Mesendoderm (in vitro differentiated cells): Measurements from ENCODE around the gene KLHL42.
"Not testable (repeated sequence)": the region's sequence is repeated elsewhere in the genome, so short reads cannot be mapped to it uniquely, and the experiment has no call there.

Source experiments
- DNase-seq: peaks from one replicate; pipeline ENCODE4 v3.0.0; 2013
- H2AK5ac ChIP-seq: 2 replicates; pipeline ENCODE4 v1.6.1; 2013; ENCODE audit warnings: low read length, inconsistent platforms
- H2BK120ac ChIP-seq: 2 replicates; pipeline ENCODE4 v1.6.1; 2013; ENCODE audit warnings: low read depth, mild to moderate bottlenecking, low read length, moderate library complexity, mixed read lengths
- H2BK15ac ChIP-seq: replicated peaks from 2 replicates; pipeline ENCODE4 v1.6.1; 2013; ENCODE audit warnings: low read depth, mild to moderate bottlenecking, moderate library complexity
- H2BK5ac ChIP-seq: 2 replicates; pipeline ENCODE4 v1.6.1; 2013; ENCODE audit warnings: low read length, inconsistent platforms
- H3K18ac ChIP-seq: 2 replicates; pipeline ENCODE4 v1.6.1; 2013; ENCODE audit warnings: mild to moderate bottlenecking, low read length, mixed read lengths
- H3K23ac ChIP-seq: one replicate; pipeline ENCODE4 v1.6.1; 2013; ENCODE audit warnings: low read length
- H3K27ac ChIP-seq: 2 replicates; pipeline ENCODE4 v1.5.1; 2013; ENCODE audit warnings: low read depth, mild to moderate bottlenecking, inconsistent platforms, low read length, moderate library complexity
- H3K27me3 ChIP-seq: 2 replicates; pipeline ENCODE4 v1.6.1; 2013; ENCODE audit warnings: low read length, control low read depth, mild to moderate bottlenecking, inconsistent platforms; ENCODE audit not compliant: insufficient read depth, poor library complexity
- H3K36me3 ChIP-seq: 2 replicates; pipeline ENCODE4 v1.6.1; 2013; ENCODE audit warnings: low read length, inconsistent platforms; ENCODE audit not compliant: control insufficient read depth, insufficient read depth
- H3K4ac ChIP-seq: one replicate; pipeline ENCODE4 v1.6.1; 2013; ENCODE audit warnings: low read depth, mild to moderate bottlenecking, low read length, moderate library complexity
- H3K4me1 ChIP-seq: 2 replicates; pipeline ENCODE4 v1.6.1; 2013; ENCODE audit warnings: low read depth, low read length, inconsistent platforms; ENCODE audit not compliant: control insufficient read depth
- H3K4me2 ChIP-seq: 2 replicates; pipeline ENCODE4 v1.6.1; 2013; ENCODE audit warnings: low read length
- H3K4me3 ChIP-seq: 2 replicates; pipeline ENCODE4 v1.5.1; 2013; ENCODE audit warnings: mild to moderate bottlenecking, low read length
- H3K56ac ChIP-seq: one replicate; pipeline ENCODE4 v1.6.1; 2013; ENCODE audit warnings: low read length
- H3K79me1 ChIP-seq: 2 replicates; pipeline ENCODE4 v1.6.1; 2013; ENCODE audit warnings: low read length, inconsistent platforms
- H3K79me2 ChIP-seq: 2 replicates; pipeline ENCODE4 v1.6.1; 2013; ENCODE audit warnings: mild to moderate bottlenecking, low read length; ENCODE audit not compliant: control insufficient read depth, insufficient read depth
- H3K9ac ChIP-seq: 2 replicates; pipeline ENCODE4 v1.6.1; 2013; ENCODE audit warnings: low read length, inconsistent platforms
- H4K5ac ChIP-seq: one replicate; pipeline ENCODE4 v1.6.1; 2013; ENCODE audit warnings: low read length
- H4K8ac ChIP-seq: one replicate; pipeline ENCODE4 v1.6.1; 2013; ENCODE audit warnings: low read depth, mild to moderate bottlenecking, control low read depth, low read length, moderate library complexity
- WGBS: extraction: QIAGEN DNeasy Blood & Tissue Kit; methylation state at CpG from one replicate; pipeline ENCODE4 v1.1.7; 2013; ENCODE audit warnings: low lambda C conversion rate, missing lambda C conversion rate; ENCODE audit not compliant: insufficient coverage; ENCODE audit errors: extremely low coverage; 5-methylcytosine and 5-hydroxymethylcytosine counted together

Gene KLHL42

DNA sequence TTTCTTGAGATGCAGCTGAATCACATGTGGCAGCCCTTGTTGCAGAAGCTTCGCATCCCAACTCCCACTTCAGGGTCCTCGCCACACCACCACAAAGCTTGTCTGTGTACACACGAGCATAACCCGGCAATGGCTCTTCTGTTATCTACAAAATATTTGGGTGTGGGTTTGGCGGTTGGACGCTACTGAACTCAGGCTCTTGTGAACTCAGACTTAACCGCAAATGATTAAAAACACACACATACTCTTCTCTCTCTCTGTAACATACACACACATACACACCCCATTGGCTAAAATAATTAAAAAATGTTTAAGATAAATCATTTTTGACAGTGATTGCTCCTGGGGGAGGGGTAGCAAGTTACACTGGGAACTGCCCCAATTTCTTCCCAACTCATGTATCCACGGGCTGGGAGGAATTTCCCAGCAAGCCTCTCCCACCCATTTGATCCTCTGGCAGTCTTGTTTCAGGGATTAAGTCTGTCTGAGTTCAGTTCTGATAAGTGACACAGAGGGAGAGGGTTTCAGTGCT lies 63.7 kb downstream of the KLHL42 start:
- no peak overlapping the region for H3K27ac ChIP-seq
- DNase-seq, result peak; percentile 13
- H3K9ac ChIP-seq, result no peak overlapping the region
- H2AK5ac ChIP-seq, result no peak overlapping the region
- no peak overlapping the region for H3K18ac ChIP-seq
- H3K56ac ChIP-seq, result no peak overlapping the region
- no CpG with 5 or more reads among the region's 8 CpGs for WGBS
- no peak overlapping the region for H4K5ac ChIP-seq
- no peaks in the 10 kb centered on the region for H3K27me3 ChIP-seq
- H4K8ac ChIP-seq, result no peak overlapping the region
- H3K4me2 ChIP-seq, result no peak overlapping the region
- no peak overlapping the region for H2BK120ac ChIP-seq
- no peak overlapping the region for H2BK15ac ChIP-seq
- no peaks in the 10 kb centered on the region for H3K79me2 ChIP-seq
- H3K23ac ChIP-seq, result no peak overlapping the region
- no peak overlapping the region for H2BK5ac ChIP-seq
- no peak overlapping the region for H3K4ac ChIP-seq
- H3K4me3 ChIP-seq, result no peak overlapping the region
- no peaks in the 10 kb centered on the region for H3K36me3 ChIP-seq
- H3K4me1 ChIP-seq, result no peaks in the 10 kb centered on the region
- H3K79me1 ChIP-seq, result no peaks in the 10 kb centered on the region

DNA sequence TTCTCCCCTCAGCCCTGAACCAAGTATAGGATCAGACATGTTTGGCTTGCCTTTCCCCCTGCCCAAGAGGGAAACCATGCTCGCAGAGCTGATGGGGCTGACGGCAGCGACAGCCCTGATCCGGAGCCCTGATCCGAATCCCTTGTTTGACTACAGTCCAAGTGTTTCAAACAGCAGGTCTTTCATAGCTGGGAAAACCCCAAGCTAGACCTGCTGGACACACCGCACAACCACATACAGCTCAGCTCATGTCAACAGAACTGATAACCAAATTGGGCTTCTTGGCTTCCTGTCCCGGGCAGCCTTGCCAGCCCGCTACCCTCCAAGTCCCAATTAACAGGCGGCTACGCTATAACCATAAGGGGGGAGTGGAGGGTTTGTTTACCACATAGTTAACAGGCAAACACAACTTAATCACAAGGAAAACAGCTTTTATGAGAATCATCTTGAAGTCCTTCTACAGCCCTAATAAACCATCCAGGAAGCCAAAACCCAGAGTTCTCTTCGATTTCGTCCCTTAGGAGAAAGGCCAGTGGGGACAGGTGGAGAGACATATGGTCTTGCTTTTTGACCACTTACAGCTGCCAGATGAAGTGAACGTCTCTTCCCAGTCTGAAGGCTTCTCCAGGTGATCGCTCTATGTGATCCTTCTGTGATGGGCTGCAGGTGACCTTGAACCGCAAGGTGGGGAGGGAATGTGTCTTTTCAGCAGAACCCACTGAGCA lies 64.5 kb downstream of the KLHL42 start:
- no CpG with 5 or more reads among the region's 15 CpGs for WGBS
- no peak overlapping the region for H3K27ac ChIP-seq

DNA sequence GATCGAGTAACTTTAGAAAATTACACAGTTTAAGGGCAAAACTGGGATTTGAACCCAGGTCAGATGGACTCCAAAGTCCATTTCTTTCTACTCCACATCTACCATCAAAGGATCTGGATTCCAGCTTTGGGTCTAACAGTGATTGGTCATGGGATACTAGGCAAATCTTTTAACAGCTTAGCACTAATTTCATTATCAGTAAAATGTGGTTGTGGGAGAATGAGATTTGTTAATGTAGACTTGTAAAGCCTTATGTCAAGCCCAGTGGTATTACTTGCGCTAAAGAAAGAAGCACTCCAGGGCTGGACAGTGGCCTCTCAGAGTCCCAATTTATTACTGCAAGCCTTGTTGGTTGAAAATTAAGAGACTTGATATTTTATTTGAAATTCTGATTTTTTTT lies 65.2 kb downstream of the KLHL42 start:
- H3K79me2 ChIP-seq, result no peaks in the 10 kb centered on the region
- H3K36me3 ChIP-seq, result no peaks in the 10 kb centered on the region
- WGBS, result no CpG with 5 or more reads among the region's 2 CpGs
- no peak overlapping the region for H4K5ac ChIP-seq
- no peak overlapping the region for H3K23ac ChIP-seq
- H3K79me1 ChIP-seq, result no peaks in the 10 kb centered on the region
- no peak overlapping the region for H2BK15ac ChIP-seq
- no peak overlapping the region for H2BK5ac ChIP-seq
- H3K18ac ChIP-seq, result no peak overlapping the region
- no peak overlapping the region for H3K4me3 ChIP-seq
- H3K4me2 ChIP-seq, result no peak overlapping the region
- H4K8ac ChIP-seq, result no peak overlapping the region
- no peaks in the 10 kb centered on the region for H3K27me3 ChIP-seq
- no peak overlapping the region for H3K56ac ChIP-seq
- no peaks in the 10 kb centered on the region for H3K4me1 ChIP-seq
- no peak overlapping the region for H2BK120ac ChIP-seq
- DNase-seq, result no peak
- H3K27ac ChIP-seq, result no peak overlapping the region
- no peak overlapping the region for H3K9ac ChIP-seq
- no peak overlapping the region for H3K4ac ChIP-seq
- no peak overlapping the region for H2AK5ac ChIP-seq

More for the DNA sequence above, 64.5 kb downstream of the KLHL42 start:
- no peak for DNase-seq
- no peaks in the 10 kb centered on the region for H3K36me3 ChIP-seq
- no peak overlapping the region for H2BK15ac ChIP-seq
- no peak overlapping the region for H3K4me3 ChIP-seq
- no peak overlapping the region for H3K9ac ChIP-seq
- no peak overlapping the region for H2BK120ac ChIP-seq
- H3K4ac ChIP-seq, result no peak overlapping the region
- H3K56ac ChIP-seq, result no peak overlapping the region
- H2AK5ac ChIP-seq, result no peak overlapping the region
- H3K4me2 ChIP-seq, result no peak overlapping the region
- no peak overlapping the region for H4K5ac ChIP-seq
- H3K79me2 ChIP-seq, result no peaks in the 10 kb centered on the region
- H3K18ac ChIP-seq, result no peak overlapping the region
- no peaks in the 10 kb centered on the region for H3K27me3 ChIP-seq
- H2BK5ac ChIP-seq, result no peak overlapping the region
- H4K8ac ChIP-seq, result no peak overlapping the region
- no peak overlapping the region for H3K23ac ChIP-seq
- H3K79me1 ChIP-seq, result no peaks in the 10 kb centered on the region
- H3K4me1 ChIP-seq, result no peaks in the 10 kb centered on the region

DNA sequence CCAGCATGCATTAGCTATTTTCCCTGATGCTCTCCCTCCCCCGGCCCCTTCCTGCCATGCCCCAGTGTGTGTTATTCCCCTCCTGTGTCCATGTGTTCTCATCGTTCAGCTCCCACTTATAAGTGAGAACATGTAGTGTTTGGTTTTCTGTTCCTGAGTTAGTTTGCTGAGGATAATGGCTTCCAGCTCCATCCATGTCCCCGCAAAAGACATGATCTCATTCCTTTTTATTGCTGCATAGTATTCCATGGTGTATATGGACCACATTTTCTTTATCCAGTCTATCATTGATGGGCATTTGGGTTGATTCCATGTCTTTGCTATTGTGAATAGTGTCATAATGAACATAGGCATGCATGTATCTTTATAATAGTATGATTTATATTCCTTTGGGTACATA lies 65.7 kb downstream of the KLHL42 start:
- H3K56ac ChIP-seq, H3K79me2 ChIP-seq, H3K79me1 ChIP-seq, H2BK120ac ChIP-seq, DNase-seq, H2AK5ac ChIP-seq, H2BK15ac ChIP-seq, H3K4ac ChIP-seq, H3K18ac ChIP-seq, H3K27ac ChIP-seq, H3K27me3 ChIP-seq, H3K23ac ChIP-seq, H3K36me3 ChIP-seq, H3K9ac ChIP-seq, H4K8ac ChIP-seq, H3K4me1 ChIP-seq, H3K4me2 ChIP-seq, H3K4me3 ChIP-seq, H4K5ac ChIP-seq, H2BK5ac ChIP-seq: not testable (repeated sequence)
- no CpG with 5 or more reads among the region's 3 CpGs for WGBS

DNA sequence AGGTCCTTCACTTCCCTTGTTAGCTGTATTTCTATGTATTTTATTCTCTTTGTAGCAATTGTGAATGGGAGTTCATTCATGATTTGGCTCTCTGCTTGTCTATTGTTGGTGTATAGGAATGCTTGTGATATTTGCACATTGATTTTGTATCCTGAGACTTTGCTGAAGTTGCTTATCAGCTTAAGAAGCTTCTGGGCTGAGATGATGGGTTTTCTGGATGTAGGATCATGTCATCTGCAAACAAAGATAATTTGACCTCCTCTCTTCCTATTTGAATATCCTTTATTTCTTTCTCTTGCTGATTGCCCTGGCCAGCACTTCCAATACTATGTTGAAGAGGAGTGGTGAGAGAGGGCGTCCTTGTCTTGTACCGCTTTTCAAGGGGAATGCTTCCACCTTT lies 67.3 kb downstream of the KLHL42 start:
- H3K9ac ChIP-seq, DNase-seq, H3K4me3 ChIP-seq, H3K18ac ChIP-seq, H4K8ac ChIP-seq, H2BK120ac ChIP-seq, H2BK15ac ChIP-seq, H3K4me2 ChIP-seq, H3K79me2 ChIP-seq, H2AK5ac ChIP-seq, H3K36me3 ChIP-seq, H3K79me1 ChIP-seq, H2BK5ac ChIP-seq, H3K27ac ChIP-seq, H4K5ac ChIP-seq, H3K27me3 ChIP-seq, H3K56ac ChIP-seq, H3K4ac ChIP-seq, H3K4me1 ChIP-seq, H3K23ac ChIP-seq: not testable (repeated sequence)
- WGBS, result no CpG with 5 or more reads among the region's 2 CpGs

DNA sequence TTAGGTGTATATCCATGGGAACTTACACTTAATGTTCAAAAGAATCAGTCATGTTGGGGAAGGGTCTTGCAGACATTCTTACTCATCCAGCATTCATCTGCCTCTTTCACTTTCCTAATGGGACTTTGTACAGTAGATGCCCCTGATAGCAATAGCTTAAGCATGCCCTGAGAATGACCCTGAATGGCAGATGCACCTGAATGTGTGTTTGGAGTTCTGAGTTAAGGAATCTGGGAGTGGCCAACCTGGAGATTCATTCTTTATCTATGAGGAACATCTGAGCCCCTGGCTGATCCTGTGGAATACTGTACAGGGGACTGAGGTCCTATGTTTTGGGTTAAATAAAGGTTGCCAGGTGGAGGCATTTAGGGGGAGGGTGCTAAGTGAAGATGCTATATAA lies 71.3 kb downstream of the KLHL42 start:
- Histone ChIP-seq H2BK120ac (no peak overlapping the region), H3K27me3 (no peaks in the 10 kb centered on the region), H3K4me3 (no peak overlapping the region), H3K18ac (no peak overlapping the region), H4K8ac (no peak overlapping the region), H3K27ac (no peak overlapping the region), H3K23ac (no peak overlapping the region), H3K79me1 (no peaks in the 10 kb centered on the region), H2BK5ac (no peak overlapping the region), H3K4me1 (no peaks in the 10 kb centered on the region), H3K79me2 (no peaks in the 10 kb centered on the region), H3K56ac (no peak overlapping the region), H3K36me3 (no peaks in the 10 kb centered on the region), H4K5ac (no peak overlapping the region), H3K4me2 (no peak overlapping the region), H2BK15ac (no peak overlapping the region), H2AK5ac (no peak overlapping the region), H3K9ac (no peak overlapping the region), H3K4ac (no peak overlapping the region)
- DNase-seq, result no peak
